Measurements from ENCODE around the gene ZCCHC3. TPM values are rescaled to one million over a fixed set of nuclear protein-coding genes. Genes with fewer than 3 reads are reported as not detected.
"Not testable (repeated sequence)": the region's sequence is repeated elsewhere in the genome, so short reads cannot be mapped to it uniquely, and the experiment has no call there.

Gene ZCCHC3
- polyA plus RNA-seq, 4 donors, result 41.0 to 59.0 (median 48.3) TPM

GRCh38 chr20:334578-334977, 37.2 kb downstream of the ZCCHC3 start:
- no peak for DNase-seq (ENCODE audit: low read depth in 4 of 4, low spot score in 2 of 4)

DNA sequence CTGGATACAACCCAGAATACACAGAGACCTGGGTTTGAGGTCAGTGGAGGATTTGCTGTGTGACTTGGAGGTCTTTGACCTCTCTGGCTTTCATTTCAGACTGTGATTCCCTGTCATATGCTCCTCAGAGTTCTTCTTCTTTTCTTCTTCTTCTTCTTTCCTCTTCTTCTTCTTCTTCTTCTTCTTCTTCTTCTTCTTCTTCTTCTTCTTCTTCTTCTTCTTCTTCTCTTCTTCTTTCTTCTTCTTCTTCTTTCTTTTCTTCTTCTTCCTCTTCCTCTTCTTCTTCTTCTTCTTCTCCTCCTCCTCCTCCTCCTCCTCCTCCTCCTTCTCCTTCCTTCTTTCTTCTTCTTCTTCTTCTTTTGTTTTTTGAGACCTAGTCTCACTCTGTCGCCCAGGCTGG, 38.7 kb downstream of the ZCCHC3 start:
- DNase-seq (ENCODE audit: low read depth in 4 of 4, low spot score in 2 of 4), result not testable (repeated sequence)

GRCh38 chr20:341682-342081, 44.3 kb downstream of the ZCCHC3 start:
- no peak for DNase-seq (ENCODE audit: low read depth in 4 of 4, low spot score in 2 of 4)

GRCh38 chr20:343107-343506, 45.7 kb downstream of the ZCCHC3 start:
- DNase-seq (ENCODE audit: low read depth in 4 of 4, low spot score in 2 of 4), result no peak

GRCh38 chr20:346033-346639, 48.8 kb downstream of the ZCCHC3 start:
- no peak for DNase-seq (ENCODE audit: low read depth in 4 of 4, low spot score in 2 of 4)

DNA sequence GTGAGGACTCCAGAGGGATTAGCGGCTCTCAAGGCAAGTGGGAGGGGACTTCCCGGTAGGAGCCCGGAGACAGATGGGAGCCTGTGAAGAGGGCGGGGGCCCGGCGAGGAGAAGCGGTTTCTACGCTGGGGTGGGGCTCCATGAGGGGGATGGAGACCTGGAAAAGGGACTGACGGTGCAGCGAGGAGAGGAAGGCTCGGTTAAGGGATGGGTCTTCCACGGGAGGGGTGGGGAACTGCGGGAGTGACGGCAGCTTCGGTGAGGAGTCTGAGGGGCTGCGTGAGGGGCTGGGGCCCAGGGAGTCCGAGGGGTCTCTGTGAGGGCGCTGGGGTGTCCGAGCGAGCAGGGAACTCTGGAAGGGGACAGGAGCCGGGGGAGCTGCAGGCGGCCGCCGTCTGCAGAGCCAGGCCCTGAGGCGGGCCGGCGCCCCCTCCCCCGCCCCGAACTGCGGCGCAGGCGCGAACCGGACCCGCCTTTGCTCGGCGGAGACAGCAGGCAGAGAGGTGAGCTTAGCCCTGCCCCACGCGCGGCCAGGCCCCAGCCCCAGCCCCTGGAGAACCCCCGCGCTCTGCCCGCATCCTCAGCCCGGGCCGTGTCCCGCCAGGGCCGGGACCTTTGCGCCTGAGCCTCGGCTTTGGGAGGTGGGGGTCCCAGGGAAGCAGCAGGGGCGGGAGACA, 49.4 kb downstream of the ZCCHC3 start, which contains the start of gene NRSN2:
TSS of gene NRSN2 (plus strand) at position 472 of the 677 bp plus-strand sequence. CDS start 2,533 bp downstream, outside the sequence.
- DNase-seq (ENCODE audit: low read depth in 4 of 4, low spot score in 2 of 4), result no peak

GRCh38 chr20:347317-347639, 49.9 kb downstream of the ZCCHC3 start:
- no peak for DNase-seq (ENCODE audit: low read depth in 4 of 4, low spot score in 2 of 4)

- DNase-seq (ENCODE audit: low read depth in 4 of 4, low spot score in 2 of 4), result peak in 3 of 4 donors; percentile 85 to 90 (median 89)
Measured at GRCh38 chr20:347640-348484, 50.5 kb downstream of the ZCCHC3 start.

GRCh38 chr20:348972-349841, 51.8 kb downstream of the ZCCHC3 start:
- DNase-seq (ENCODE audit: low read depth in 4 of 4, low spot score in 2 of 4), result no peak

Other genes starting within 250 kb of the ZCCHC3 start
- not detected for gene DEFB125, start 209.9 kb upstream of the ZCCHC3 start, polyA plus RNA-seq (ENCODE audit: insufficient read length in 4 of 4)
- not detected for gene DEFB126, start 155.0 kb upstream of the ZCCHC3 start, polyA plus RNA-seq (ENCODE audit: insufficient read length in 4 of 4)
- not detected for gene DEFB127, start 140.1 kb upstream of the ZCCHC3 start, polyA plus RNA-seq (ENCODE audit: insufficient read length in 4 of 4)
- not detected for gene DEFB128, start 107.9 kb upstream of the ZCCHC3 start, polyA plus RNA-seq (ENCODE audit: insufficient read length in 4 of 4)
- gene DEFB129, start 70.3 kb upstream of the ZCCHC3 start, polyA plus RNA-seq (ENCODE audit: insufficient read length in 4 of 4), result not detected
- under 1 TPM in 1 of 4 donors, not detected in 3; 0.10 TPM for gene DEFB132, start 39.8 kb upstream of the ZCCHC3 start, polyA plus RNA-seq (ENCODE audit: insufficient read length in 4 of 4)
- 10 to 100 TPM; 32.0 to 43.0 (median 37.6) TPM for gene C20orf96, start 6.8 kb upstream of the ZCCHC3 start, polyA plus RNA-seq (ENCODE audit: insufficient read length in 4 of 4)
- 10 to 100 TPM; 25.1 to 45.5 (median 36.8) TPM for gene SOX12, start 28.0 kb downstream of the ZCCHC3 start, polyA plus RNA-seq (ENCODE audit: insufficient read length in 4 of 4)
- 10 to 100 TPM; 45.3 to 56.4 (median 49.5) TPM for gene NRSN2, start 49.5 kb downstream of the ZCCHC3 start, polyA plus RNA-seq (ENCODE audit: insufficient read length in 4 of 4)
- 1 to 10 TPM; 3.8 to 5.4 (median 4.1) TPM for gene TRIB3, start 83.2 kb downstream of the ZCCHC3 start, polyA plus RNA-seq (ENCODE audit: insufficient read length in 4 of 4)
- 100 to 1,000 TPM in 2 of 4 donors, 10 to 100 TPM in 2; 66.5 to 111 (median 91.9) TPM for gene RBCK1, start 110.7 kb downstream of the ZCCHC3 start, polyA plus RNA-seq (ENCODE audit: insufficient read length in 4 of 4)
- gene TBC1D20, start 165.0 kb downstream of the ZCCHC3 start, polyA plus RNA-seq (ENCODE audit: insufficient read length in 4 of 4), result 10 to 100 TPM; 29.0 to 38.3 (median 32.9) TPM
- gene CSNK2A1, start 246.2 kb downstream of the ZCCHC3 start, polyA plus RNA-seq (ENCODE audit: insufficient read length in 4 of 4), result 100 to 1,000 TPM; 127 to 158 (median 142) TPM